ENCODE results near the gene DCAF6.
A peak's percentile ranks its signal among the peaks of the same experiment; 100 is the strongest.

DCAF6 gene

DNA sequence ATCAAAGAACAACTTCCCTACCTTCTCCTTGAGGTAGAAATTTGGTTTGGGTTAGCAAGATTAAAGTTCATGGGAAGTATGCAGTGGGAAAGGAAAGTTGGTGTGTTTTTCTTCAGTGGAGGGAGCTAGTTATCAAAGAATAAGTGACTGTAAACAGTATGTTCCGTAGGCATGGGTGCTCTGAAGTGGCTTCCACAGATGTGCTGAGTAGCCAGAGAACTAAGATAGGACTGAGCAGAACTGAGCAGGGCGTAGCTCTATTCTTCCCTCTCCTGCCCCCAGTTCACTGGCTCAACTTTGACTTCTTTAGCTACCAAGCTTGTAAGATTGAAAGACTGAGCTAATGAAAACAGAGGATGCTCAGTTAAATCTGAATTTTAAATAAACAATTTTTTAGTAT is 26.0 kb upstream of the DCAF6 start:
- Mint-ChIP-seq H3K27me3 (peaks cover under 1% of the 10 kb centered on the region), H3K27ac (ENCODE audit: low read depth) (no peak overlapping the region), H3K4me1 (no peaks in the 10 kb centered on the region), H3K9me3 (peaks cover 6% of the 10 kb centered on the region), H3K36me3 (ENCODE audit: insufficient read depth) (peaks cover 2% of the 10 kb centered on the region), H3K4me3 (no peak overlapping the region)
- DNase-seq (ENCODE audit: low spot score in 2 of 2) (no peak), ATAC-seq (replicated peaks; ENCODE audit: extremely low read depth, poor library complexity, severe bottlenecking) (no peak)

DNA sequence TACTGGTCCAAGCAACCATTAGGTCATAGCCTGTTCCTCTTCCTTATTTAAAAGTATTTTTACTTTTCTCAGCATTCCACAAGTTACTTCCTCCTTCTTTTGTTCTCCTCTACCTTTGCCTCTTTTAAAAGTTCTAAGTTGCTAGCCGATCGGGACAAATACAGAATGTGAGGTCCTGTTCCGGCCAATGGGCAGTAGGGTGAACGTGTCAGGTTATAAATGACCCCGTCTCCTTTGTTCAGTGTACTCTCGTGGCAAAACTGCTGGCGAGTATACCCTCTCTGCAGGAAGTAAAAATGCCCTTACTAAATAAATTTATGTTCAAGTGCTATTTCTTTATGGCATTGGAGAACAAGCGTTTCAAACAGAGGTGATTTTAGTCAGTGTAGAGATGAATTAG is 25.1 kb upstream of the DCAF6 start:
- DNase-seq (ENCODE audit: low spot score in 2 of 2) (no peak), ATAC-seq (replicated peaks; ENCODE audit: extremely low read depth, poor library complexity, severe bottlenecking) (no peak)
- Mint-ChIP-seq H3K36me3 (ENCODE audit: insufficient read depth) (peaks cover 2% of the 10 kb centered on the region), H3K27me3 (no peaks in the 10 kb centered on the region), H3K27ac (ENCODE audit: low read depth) (no peak overlapping the region), H3K4me3 (no peak overlapping the region), H3K4me1 (no peaks in the 10 kb centered on the region), H3K9me3 (peaks cover 6% of the 10 kb centered on the region)

DNA sequence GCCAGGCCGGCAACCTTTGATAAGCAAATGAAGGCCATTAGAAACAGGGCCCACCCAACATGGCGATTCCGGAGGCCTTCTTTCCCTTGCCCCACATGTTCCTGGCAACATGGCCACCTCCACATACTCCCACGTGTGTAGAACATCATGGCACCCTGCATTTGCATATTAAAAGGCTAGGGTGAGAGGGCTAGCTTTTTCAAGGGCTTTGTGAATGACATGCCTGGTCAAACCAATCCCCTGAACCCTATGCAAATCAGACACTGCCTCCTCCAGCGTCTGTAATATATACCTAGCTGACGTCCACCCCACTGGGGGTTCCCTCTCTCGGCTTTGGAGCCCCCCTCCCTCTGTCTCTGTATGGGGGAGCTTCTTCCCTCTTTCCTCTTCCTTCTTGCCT is 24.2 kb upstream of the DCAF6 start:
- Mint-ChIP-seq H3K9me3 (peaks cover 6% of the 10 kb centered on the region), H3K4me3 (peak overlapping the region; percentile 6), H3K27ac (ENCODE audit: low read depth) (peak overlapping the region; percentile 6), H3K36me3 (ENCODE audit: insufficient read depth) (peaks cover 9% of the 10 kb centered on the region), H3K4me1 (no peaks in the 10 kb centered on the region), H3K27me3 (no peaks in the 10 kb centered on the region)
- DNase-seq (ENCODE audit: low spot score in 2 of 2) (no peak), ATAC-seq (replicated peaks; ENCODE audit: extremely low read depth, poor library complexity, severe bottlenecking) (no peak)

DNA sequence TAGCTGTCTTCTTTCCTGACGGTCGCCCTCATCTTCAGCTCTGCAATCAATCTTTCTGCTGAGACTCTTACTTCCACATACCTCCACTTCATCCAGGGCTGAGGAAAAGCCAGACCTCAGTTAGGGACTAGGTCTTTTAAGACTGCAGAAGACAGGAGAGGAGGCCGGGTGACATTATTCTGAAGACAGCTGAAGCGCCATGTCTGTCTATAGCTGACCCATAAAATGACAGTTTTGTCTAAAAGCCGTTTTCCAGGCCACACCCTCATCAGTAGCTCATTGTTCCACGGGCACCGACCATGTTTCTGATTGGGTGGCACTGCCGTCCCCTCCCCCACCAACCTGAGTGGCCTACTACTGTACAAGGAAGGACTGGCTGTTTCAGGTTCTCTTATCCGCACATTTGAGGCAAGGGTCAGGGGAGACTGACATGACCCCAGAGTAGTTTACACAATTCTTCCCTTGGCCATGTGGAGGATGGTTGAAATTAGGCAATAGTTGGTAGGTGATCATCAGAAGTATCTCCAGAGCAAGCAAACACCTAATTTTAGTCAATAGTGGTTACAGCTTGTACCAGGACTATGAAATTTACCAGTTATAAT is 22.5 kb upstream of the DCAF6 start, which contains the start of gene ADCY10:
Gene ADCY10 (minus strand): TSS at position 240 of the 602 bp plus-strand sequence. CDS start 8,994 bp downstream, outside the sequence.
- DNase-seq (ENCODE audit: low spot score in 2 of 2) (no peak), ATAC-seq (replicated peaks; ENCODE audit: extremely low read depth, poor library complexity, severe bottlenecking) (no peak)
- Mint-ChIP-seq H3K27me3 (no peaks in the 10 kb centered on the region), H3K4me3 (no peak within 1 kb of the TSS), H3K9me3 (peaks cover 6% of the 10 kb centered on the region), H3K36me3 (ENCODE audit: insufficient read depth) (peaks cover 17% of the 10 kb centered on the region), H3K27ac (ENCODE audit: low read depth) (peak within 1 kb of the TSS; percentile 6), H3K4me1 (no peaks in the 10 kb centered on the region)

DNA sequence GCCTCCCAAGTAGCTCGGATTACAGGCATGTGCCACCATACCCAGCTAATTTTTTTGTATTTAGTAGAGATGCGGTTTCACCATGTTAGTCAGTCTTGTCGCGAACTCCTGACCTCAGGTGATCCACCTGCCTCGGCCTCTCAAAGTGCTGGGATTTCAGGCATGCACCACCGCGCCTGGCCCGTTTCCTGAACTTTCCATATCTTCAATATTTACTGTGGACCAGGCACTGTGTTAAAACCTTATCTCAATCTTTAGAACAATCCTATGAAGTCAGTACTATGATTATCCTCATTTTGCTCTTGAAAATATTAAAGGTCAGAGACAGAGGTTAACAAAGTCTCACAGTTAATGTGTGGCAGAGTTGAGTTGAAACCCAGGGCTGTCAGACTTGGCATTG is 20.9 kb upstream of the DCAF6 start:
- H3K4me3 Mint-ChIP-seq = no peak overlapping the region
- peak overlapping the region; percentile 56 for H3K27ac Mint-ChIP-seq (ENCODE audit: low read depth)
- H3K36me3 Mint-ChIP-seq (ENCODE audit: insufficient read depth) = peaks cover 21% of the 10 kb centered on the region
- ATAC-seq (replicated peaks; ENCODE audit: extremely low read depth, poor library complexity, severe bottlenecking) = no peak
- H3K4me1 Mint-ChIP-seq = no peaks in the 10 kb centered on the region
- no peaks in the 10 kb centered on the region for H3K9me3 Mint-ChIP-seq
- no peaks in the 10 kb centered on the region for H3K27me3 Mint-ChIP-seq
- DNase-seq (ENCODE audit: low spot score in 2 of 2) = no peak

DNA sequence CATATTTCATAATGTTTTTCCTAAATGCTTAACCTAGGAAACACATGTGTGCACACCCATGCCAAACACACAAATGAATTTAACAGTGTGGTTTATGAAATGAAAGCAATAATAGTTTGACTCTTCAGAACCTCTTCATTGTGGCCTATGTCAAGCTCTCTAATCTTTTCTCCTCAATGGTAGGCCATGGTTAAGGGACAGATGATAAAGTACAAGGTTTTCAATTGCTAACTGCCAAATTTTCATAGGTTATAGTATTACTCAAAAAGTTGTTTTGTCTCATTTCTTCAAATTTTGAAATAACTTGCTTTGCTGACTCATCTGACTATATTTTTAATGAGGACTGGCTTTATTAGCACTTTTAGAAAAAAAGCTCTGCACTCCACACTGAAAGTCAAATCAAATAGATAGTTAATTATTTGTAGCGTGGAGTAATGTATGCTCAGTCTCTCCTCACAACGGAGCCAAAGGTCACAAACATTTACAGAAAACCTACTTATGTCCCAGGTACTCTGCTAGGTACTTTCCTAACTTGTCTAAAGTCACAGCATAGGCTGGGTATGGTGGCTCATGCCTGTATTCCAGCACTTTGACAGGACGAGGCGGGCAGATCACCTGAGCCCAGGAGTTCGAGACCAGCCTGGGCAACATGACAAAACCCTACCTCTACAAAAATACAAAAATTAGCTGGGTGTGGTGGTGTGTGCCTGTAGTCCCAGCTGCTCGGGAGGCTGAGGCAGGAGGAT is 19.5 kb upstream of the DCAF6 start:
- Mint-ChIP-seq H3K4me1 (peaks cover under 1% of the 10 kb centered on the region), H3K27ac (ENCODE audit: low read depth) (peak overlapping the region; percentile 53), H3K27me3 (no peaks in the 10 kb centered on the region), H3K9me3 (no peaks in the 10 kb centered on the region), H3K36me3 (ENCODE audit: insufficient read depth) (peaks cover 22% of the 10 kb centered on the region), H3K4me3 (no peak overlapping the region)
- DNase-seq (ENCODE audit: low spot score in 2 of 2) (no peak), ATAC-seq (replicated peaks; ENCODE audit: extremely low read depth, poor library complexity, severe bottlenecking) (no peak)

DNA sequence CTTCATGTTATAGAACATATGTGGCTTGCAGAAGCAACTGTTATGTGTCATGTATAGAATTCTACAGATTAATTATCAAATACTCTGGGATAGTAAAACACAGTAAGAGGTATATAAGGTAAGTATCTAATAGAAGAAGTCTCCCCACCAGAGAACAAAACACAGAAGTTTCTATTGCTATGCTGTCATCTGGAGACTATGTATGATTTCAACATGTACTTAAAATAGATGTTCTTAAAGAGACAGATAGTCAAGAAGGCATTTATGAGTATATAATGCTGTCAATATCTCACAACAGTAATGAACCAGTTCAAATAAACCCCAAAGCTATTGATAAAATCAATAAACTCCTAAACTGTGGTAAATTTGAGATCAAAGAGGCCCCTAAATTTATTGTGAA is 14.5 kb upstream of the DCAF6 start:
- no peak for DNase-seq (ENCODE audit: low spot score in 2 of 2)
- Mint-ChIP-seq H3K27ac (ENCODE audit: low read depth) (no peak overlapping the region), H3K9me3 (no peaks in the 10 kb centered on the region), H3K4me3 (no peak overlapping the region), H3K4me1 (peaks cover 21% of the 10 kb centered on the region), H3K27me3 (no peaks in the 10 kb centered on the region), H3K36me3 (ENCODE audit: insufficient read depth) (peaks cover 19% of the 10 kb centered on the region)
- ATAC-seq (replicated peaks; ENCODE audit: extremely low read depth, poor library complexity, severe bottlenecking) = no peak

DNA sequence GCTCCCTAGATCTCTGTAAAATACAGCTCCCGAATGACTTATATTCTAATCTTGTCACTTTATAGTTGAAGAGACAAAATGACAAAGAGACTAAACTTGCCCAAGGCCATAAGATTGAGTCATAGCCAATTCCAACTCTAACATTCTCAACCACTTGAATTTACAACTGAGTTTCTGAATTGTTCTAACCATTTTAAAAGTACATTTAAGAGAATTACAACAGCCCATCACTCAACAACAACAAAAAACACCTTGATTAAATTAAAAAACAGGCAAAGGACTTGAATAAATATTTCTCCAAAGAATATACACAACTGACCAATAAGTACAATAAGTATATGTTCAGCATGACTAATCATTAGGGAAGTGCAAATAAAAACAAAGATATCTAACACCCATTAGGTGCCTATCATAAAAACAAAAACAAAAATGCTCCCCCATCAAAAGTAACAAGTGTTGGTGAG is 13.8 kb upstream of the DCAF6 start:
- no peak for ATAC-seq (replicated peaks; ENCODE audit: extremely low read depth, poor library complexity, severe bottlenecking)
- no peaks in the 10 kb centered on the region for H3K27me3 Mint-ChIP-seq
- H3K36me3 Mint-ChIP-seq (ENCODE audit: insufficient read depth) = peaks cover 14% of the 10 kb centered on the region
- no peak overlapping the region for H3K27ac Mint-ChIP-seq (ENCODE audit: low read depth)
- no peaks in the 10 kb centered on the region for H3K9me3 Mint-ChIP-seq
- H3K4me3 Mint-ChIP-seq = no peak overlapping the region
- no peak for DNase-seq (ENCODE audit: low spot score in 2 of 2)
- H3K4me1 Mint-ChIP-seq = peaks cover 22% of the 10 kb centered on the region

DNA sequence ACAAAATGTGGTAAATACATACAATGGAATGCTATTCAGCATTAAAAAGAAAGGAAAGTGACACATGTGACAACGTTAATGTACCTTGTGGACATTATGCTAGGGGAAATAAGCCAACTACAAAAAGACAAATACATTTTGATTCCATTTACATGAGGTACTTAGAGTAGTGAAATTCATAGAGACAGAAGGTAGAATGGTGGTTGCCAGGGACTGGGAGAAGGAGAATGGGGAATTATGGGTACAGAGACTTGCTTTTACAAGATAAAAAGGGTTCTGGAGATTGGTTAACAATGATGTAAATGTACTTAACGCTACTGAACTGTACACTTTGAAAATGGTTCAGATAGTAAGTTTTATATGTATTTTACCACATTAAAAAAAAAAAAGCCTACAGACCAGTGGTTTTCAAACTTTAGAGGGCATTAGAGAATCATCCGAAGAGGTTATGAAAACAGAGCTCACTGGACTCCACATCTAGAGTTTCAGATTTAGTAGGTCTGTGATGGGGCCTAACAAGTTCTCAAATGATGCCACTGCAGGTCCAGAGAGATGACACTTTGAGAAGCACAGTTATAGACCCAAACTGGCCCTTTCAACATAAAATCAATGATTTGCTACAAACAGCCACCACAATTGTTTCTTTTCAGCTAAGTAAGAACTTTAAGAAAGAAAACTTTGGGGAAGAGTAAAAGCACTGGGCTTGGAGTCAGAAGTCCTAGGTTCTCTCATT is 13.0 kb upstream of the DCAF6 start:
- H3K9me3 Mint-ChIP-seq = no peaks in the 10 kb centered on the region
- H3K4me1 Mint-ChIP-seq = peaks cover 22% of the 10 kb centered on the region
- H3K27ac Mint-ChIP-seq (ENCODE audit: low read depth) = no peak overlapping the region
- no peak overlapping the region for H3K4me3 Mint-ChIP-seq
- ATAC-seq (replicated peaks; ENCODE audit: extremely low read depth, poor library complexity, severe bottlenecking) (no peak), DNase-seq (ENCODE audit: low spot score in 2 of 2) (no peak)
- no peaks in the 10 kb centered on the region for H3K27me3 Mint-ChIP-seq
- H3K36me3 Mint-ChIP-seq (ENCODE audit: insufficient read depth) = peaks cover 10% of the 10 kb centered on the region

DNA sequence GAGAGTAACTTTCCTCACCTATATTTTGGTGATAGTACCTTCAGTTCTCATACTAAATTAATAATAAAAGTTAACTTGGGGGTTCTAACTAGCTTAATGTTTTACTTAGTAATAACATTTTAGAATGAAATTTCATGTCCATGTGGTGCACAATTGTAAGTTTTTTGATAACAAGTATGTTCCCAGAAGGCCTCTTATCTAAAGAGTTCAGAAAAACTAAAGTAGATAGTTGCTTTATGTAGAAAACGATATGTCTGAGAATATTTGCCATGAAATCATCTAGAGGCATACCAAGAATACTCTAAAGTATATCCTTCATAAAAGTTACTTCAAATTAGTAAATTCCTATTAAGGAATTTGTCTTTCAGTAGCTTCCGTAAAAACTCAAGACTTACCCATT is 12.4 kb upstream of the DCAF6 start:
- Mint-ChIP-seq H3K27me3 (no peaks in the 10 kb centered on the region), H3K36me3 (ENCODE audit: insufficient read depth) (peaks cover 8% of the 10 kb centered on the region), H3K27ac (ENCODE audit: low read depth) (no peak overlapping the region), H3K9me3 (no peaks in the 10 kb centered on the region), H3K4me1 (peaks cover 22% of the 10 kb centered on the region), H3K4me3 (no peak overlapping the region)
- ATAC-seq (replicated peaks; ENCODE audit: extremely low read depth, poor library complexity, severe bottlenecking) (no peak), DNase-seq (ENCODE audit: low spot score in 2 of 2) (no peak)

DNA sequence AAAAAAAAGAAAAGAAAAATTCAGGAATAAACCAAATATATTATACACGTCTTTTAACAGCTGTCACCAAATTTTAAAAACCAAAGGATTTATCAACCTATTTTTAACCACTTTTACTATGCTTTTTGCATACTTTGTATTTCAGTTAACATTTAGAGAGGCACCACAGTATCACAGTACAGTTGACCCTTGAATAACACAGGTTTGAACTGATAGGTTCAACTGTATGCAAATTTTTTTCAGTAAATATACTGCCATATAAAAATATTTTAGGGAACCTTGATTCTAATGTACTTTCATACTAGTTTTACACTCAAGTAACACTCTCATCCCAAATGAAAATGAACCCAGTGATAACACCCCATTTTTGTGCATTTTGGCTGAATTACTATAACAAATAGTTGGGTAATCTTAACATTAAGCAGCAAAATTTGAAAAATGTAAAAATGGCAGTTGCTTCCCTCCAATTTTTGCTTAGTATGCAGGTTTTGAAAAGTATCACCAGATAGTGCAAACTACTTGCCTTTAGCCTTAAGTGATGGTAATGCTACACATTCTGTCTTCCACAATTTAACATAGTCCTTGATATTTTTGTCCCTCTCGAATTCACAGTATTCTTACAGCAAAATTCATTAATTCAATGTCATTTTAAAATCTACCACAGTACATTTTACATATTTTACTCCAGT is 11.8 kb upstream of the DCAF6 start:
- no peak overlapping the region for H3K27ac Mint-ChIP-seq (ENCODE audit: low read depth)
- DNase-seq (ENCODE audit: low spot score in 2 of 2) = no peak
- peaks cover 22% of the 10 kb centered on the region for H3K4me1 Mint-ChIP-seq
- no peaks in the 10 kb centered on the region for H3K9me3 Mint-ChIP-seq
- peaks cover 6% of the 10 kb centered on the region for H3K36me3 Mint-ChIP-seq (ENCODE audit: insufficient read depth)
- ATAC-seq (replicated peaks; ENCODE audit: extremely low read depth, poor library complexity, severe bottlenecking) = no peak
- H3K27me3 Mint-ChIP-seq = no peaks in the 10 kb centered on the region
- H3K4me3 Mint-ChIP-seq = no peak overlapping the region

DNA sequence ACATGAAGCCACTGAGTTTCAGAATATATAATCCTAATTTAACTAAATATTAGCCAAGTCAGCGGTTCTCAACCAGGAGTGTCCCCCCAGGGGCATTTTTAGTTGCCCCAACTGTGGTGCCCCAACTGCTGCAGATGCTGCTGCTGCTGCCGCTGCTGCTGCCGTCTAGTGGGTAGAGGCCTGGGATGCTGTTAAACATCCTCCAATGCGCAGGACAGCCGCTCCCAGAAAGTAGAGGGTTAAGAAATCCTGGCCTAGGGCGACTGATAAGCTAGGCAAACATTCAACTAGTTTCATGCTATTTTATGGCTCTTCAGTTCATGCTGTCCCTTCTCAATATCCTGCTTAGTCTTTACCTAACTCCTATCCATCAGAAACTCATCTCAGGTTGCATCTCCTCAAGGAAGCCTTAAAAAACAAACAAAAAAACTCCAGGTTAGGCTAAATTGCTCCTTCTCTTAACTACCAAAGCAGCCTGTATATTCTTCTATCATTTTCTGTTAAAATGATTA is 9.9 kb upstream of the DCAF6 start:
- peaks cover 4% of the 10 kb centered on the region for H3K36me3 Mint-ChIP-seq (ENCODE audit: insufficient read depth)
- no peak overlapping the region for H3K4me3 Mint-ChIP-seq
- no peaks in the 10 kb centered on the region for H3K27me3 Mint-ChIP-seq
- H3K4me1 Mint-ChIP-seq = peaks cover 22% of the 10 kb centered on the region
- ATAC-seq (replicated peaks; ENCODE audit: extremely low read depth, poor library complexity, severe bottlenecking) = no peak
- H3K9me3 Mint-ChIP-seq = no peaks in the 10 kb centered on the region
- no peak overlapping the region for H3K27ac Mint-ChIP-seq (ENCODE audit: low read depth)
- no peak for DNase-seq (ENCODE audit: low spot score in 2 of 2)
